GM19099 (cell line): ENCODE measurements around the gene C20orf141.

Source experiments
- POLR2A ChIP-seq: IDR thresholded peaks from 3 replicates; pipeline ENCODE4 v1.6.1; 2011; ENCODE audit warnings: low read depth; ENCODE audit not compliant: insufficient read length; ENCODE audit errors: extremely low read depth

C20orf141 gene, protein sequence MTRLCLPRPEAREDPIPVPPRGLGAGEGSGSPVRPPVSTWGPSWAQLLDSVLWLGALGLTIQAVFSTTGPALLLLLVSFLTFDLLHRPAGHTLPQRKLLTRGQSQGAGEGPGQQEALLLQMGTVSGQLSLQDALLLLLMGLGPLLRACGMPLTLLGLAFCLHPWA

DNA sequence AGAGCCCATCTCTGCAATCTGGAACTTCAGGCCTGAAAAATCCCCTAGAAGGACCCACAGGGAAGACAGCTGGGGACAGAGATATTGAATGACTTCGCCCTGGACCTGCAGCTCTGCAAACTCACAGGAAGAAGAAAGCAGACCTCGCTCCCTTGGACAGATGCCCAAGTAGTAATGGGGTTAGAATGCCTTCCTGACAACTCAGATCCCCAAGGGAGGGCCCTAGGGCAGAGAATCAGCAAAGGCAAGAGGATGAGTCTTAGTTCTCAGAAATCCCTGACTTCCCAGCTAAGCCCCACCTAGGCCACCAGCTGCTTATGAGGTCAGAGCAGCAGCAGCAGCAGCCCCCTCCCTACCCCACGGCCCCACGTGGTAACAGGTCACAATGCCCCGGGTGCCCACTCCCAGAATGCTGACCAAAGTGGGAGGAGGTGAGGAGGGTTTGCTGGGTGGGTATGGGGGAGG lies at the start of gene C20orf141:
Gene C20orf141 (plus strand): TSS at position 401 of the 465 bp plus-strand sequence. CDS start 198 bp downstream, outside the sequence.
- TF ChIP-seq POLR2A, result no peak

DNA sequence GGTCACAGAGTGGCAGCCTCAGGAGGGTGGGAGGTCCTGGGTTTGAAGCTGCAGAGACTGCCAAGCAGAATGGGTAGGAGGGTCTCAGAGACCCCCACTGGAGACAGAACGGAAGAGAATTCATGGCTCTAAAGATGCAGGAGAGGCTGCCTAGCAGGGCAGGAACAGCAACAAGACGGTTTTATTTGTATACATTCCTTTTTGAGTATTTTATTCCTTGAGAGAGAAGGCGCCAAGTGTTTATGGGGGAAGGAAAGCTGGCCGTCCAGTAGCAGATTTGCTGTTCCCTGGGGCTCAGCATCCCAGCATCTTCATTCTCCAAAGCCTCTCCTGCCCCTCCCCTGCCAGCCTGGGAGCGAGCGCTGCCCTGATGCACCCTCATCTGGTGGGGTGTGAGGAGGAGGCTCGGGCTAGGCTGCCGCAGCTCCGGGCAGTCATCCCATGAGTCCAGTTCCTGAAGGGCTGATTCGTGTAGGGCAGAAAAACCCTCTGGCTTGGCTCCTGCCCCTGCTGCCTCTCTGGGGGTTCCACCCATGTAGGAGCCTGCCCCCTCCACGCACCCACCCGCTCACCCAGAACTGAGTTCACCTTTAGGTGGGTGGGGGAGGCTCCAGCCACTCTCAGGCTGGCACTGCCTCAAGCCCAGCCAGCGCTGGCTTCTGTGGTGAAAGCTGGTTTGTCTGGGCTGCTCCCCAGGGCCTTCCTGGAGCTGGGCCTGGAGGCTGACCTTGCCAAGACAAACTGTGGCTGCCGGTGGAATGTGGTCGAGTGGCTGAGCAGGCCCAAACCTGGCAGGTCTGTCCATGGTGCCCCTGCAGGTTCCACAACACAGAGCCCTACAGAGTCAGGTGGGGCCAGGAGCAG lies 46.8 kb upstream of the C20orf141 start:
- no peak for TF ChIP-seq POLR2A

DNA sequence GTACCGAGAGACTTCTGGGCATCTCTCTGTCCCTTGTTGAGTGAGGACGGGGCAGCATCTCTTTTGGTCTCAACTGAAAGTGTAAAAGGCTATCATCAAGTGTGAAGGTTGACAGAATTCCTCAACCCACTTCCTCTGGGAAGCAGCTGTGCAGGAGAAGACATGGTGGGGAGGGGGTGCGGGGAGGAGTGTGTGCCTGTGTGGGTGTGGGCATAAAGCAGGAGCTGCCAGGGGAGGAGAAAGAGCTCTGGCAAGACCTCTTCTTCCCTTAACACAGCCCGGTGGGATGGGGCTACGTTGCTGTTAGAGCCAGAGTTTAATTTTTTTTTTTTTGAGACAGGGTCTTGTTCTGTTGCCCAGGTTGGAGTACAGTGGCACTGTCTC lies 46.2 kb upstream of the C20orf141 start:
- no peak for TF ChIP-seq POLR2A

GRCh38 chr20:2771631-2772080 lies 43.1 kb upstream of the C20orf141 start:
- no peak for TF ChIP-seq POLR2A

- TF ChIP-seq POLR2A, result no peak
These were observed 41.0 kb upstream of the C20orf141 start for GRCh38 chr20:2773812-2774211.

- TF ChIP-seq POLR2A, result no peak
These were observed 39.6 kb upstream of the C20orf141 start for GRCh38 chr20:2775139-2775538.

- no peak for TF ChIP-seq POLR2A
These were observed 36.0 kb upstream of the C20orf141 start for GRCh38 chr20:2778602-2779321.

DNA sequence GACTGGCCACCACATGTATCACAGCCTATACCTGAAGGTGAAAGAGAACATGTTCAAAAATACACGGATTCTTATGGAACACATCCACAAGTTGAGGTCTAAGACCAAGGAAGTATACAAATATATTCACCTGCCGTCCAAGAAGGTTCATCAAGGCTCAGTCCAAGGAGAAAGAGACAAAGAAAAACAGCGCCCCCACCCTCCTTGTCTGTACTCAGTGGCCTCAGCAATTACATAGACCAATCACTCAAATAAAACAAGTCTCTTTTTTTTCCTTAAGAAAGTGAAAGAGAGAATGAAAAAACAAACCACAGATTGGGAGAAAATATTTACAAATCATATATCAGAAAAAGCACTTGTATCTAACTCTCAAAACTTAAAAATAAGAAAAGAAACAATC lies 33.8 kb upstream of the C20orf141 start:
- TF ChIP-seq POLR2A, result no peak

- TF ChIP-seq POLR2A, result no peak
These were observed 30.8 kb upstream of the C20orf141 start for GRCh38 chr20:2783908-2784566.

GRCh38 chr20:2793471-2793870 lies 21.3 kb upstream of the C20orf141 start:
- TF ChIP-seq POLR2A, result no peak

GRCh38 chr20:2794202-2794748 lies 20.5 kb upstream of the C20orf141 start:
- peak; percentile 14 for TF ChIP-seq POLR2A

GRCh38 chr20:2794866-2795447 lies 19.8 kb upstream of the C20orf141 start:
- no peak for TF ChIP-seq POLR2A

DNA sequence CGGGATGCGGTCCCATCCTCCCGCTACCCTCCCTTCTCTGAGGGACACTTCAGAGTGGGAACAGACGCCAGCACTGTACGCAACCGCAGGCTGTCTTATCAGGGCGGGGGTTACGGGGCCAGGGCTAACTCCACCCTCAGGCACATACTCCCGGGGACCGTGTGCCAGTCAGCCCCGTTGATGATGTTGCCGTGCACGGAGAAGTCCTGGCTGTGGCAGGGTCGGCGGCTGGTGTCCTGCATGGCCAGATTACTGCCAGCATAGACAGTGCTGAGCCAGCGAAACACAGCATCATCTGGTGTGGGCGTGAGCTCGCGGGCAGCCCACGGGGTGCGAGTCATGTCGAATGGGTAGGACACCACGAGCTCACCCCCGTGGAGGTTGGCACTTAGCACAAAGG lies 19.3 kb upstream of the C20orf141 start:
- no peak for TF ChIP-seq POLR2A

- no peak for TF ChIP-seq POLR2A
These were observed 18.7 kb upstream of the C20orf141 start for GRCh38 chr20:2796011-2796660.
